Stimulated activated naive CD4-positive, alpha-beta T cell (primary cell): ENCODE measurements around the gene PARL.
"Not testable (repeated sequence)": the region's sequence is repeated elsewhere in the genome, so short reads cannot be mapped to it uniquely, and the experiment has no call there.

Source experiments
- DNase-seq, 6 experiments: peaks; one replicate each; lab custom pipeline; 2025; lab: John Stamatoyannopoulos, UW

Gene PARL

GRCh38 chr3:183790700-183791099 is 94.0 kb downstream of the PARL start:
- no peak for DNase-seq

- no peak for DNase-seq
Observed at GRCh38 chr3:183789826-183790225, 94.9 kb downstream of the PARL start.

GRCh38 chr3:183784503-183784902 is 100.2 kb downstream of the PARL start:
- not testable (repeated sequence) for DNase-seq

- no peak for DNase-seq
Observed at GRCh38 chr3:183782576-183783276, 102.0 kb downstream of the PARL start.

- no peak for DNase-seq
Observed at GRCh38 chr3:183781246-183781645, 103.4 kb downstream of the PARL start.

- no peak for DNase-seq
Observed at GRCh38 chr3:183779896-183780465, 104.7 kb downstream of the PARL start.
